Kidney (tissue), 14 donors: ENCODE data around the gene ACTR1B. TPM values are rescaled to one million over a fixed set of nuclear protein-coding genes. Genes with fewer than 3 reads are reported as not detected.

ENCODE experiments used
- DNase-seq, 5 donors: peaks; one replicate each; pipeline ENCODE4 v3.0.0-alpha.2; 2013 to 2020
- FAIRE-seq: peaks from 2 replicates; lab custom pipeline; 2012; peaks lifted over from hg19 to GRCh38; lab: Jason Lieb, UNC
- H3K27ac ChIP-seq, 2 donors: one replicate each; pipeline ENCODE4 v1.7.0; 2013; ENCODE audit warnings: low read depth in 2 of 2, low read length in 2 of 2, inconsistent platforms in 1 of 2
- H3K27me3 ChIP-seq: one replicate; pipeline ENCODE4 v1.7.1; 2013; ENCODE audit warnings: low read length, inconsistent platforms; ENCODE audit not compliant: control insufficient read depth, insufficient read depth
- H3K36me3 ChIP-seq, 3 donors: one replicate each; pipeline versions ENCODE4 v1.7.0 to v1.7.1; 2013; ENCODE audit warnings: low read length in 3 of 3, control low read depth in 1 of 3, inconsistent platforms in 1 of 3; ENCODE audit not compliant: insufficient read depth in 3 of 3, control insufficient read depth in 2 of 3
- H3K4me1 ChIP-seq, 3 donors: one replicate each; pipeline versions ENCODE4 v1.7.0 to v1.7.1; 2013; ENCODE audit warnings: low read length in 3 of 3, inconsistent platforms in 1 of 3, low read depth in 1 of 3; ENCODE audit not compliant: control insufficient read depth in 2 of 3, insufficient read depth in 2 of 3
- H3K4me3 ChIP-seq, 3 donors: one replicate each; pipeline versions ENCODE4 v1.7.0 to v1.8.1; 2013; ENCODE audit warnings: low read length in 3 of 3, control low read depth in 1 of 3, inconsistent platforms in 1 of 3
- H3K9ac ChIP-seq, 3 donors: one replicate each; pipeline versions ENCODE4 v1.7.0 to v1.7.1; 2013; ENCODE audit warnings: low read length in 3 of 3, control low read depth in 1 of 3, inconsistent platforms in 1 of 3
- H3K9me3 ChIP-seq, 3 donors: one replicate each; pipeline versions ENCODE4 v1.7.0 to v1.7.1; 2013; ENCODE audit warnings: low read length in 3 of 3, control low read depth in 1 of 3, inconsistent platforms in 1 of 3; ENCODE audit not compliant: control insufficient read depth in 2 of 3, insufficient read depth in 1 of 3
- CTCF ChIP-seq: IDR thresholded peaks from 3 replicates; pipeline ENCODE4 v1.5.1; 2012; ENCODE audit warnings: mild to moderate bottlenecking, moderate library complexity, borderline replicate concordance; ENCODE audit not compliant: insufficient read depth; ENCODE audit errors: extremely low read depth
- intact Hi-C: fragments of 100-400 bp; cut with DNase I; formaldehyde crosslinking; loops from one replicate; pipeline ENCODE4 v1.11.1; 2022
- polyA plus RNA-seq: library from polyadenylated mRNA; stranded (reverse); fragments of 350-450 nt; fragmentation: Illumina TruSeq; extraction: RNeasy Lipid Tissue Mini Kit (QIAGEN cat#74804); gene quantifications from one replicate; pipeline ENCODE4 v1.2.3, GENCODE V29; 2014; ENCODE audit warnings: low read depth, low replicate concordance; ENCODE audit not compliant: insufficient read depth
- total RNA-seq: library from RNA; stranded (reverse); fragmentation: NEBNext Ultra II Directional; extraction: Animal tissue kit (Norgen Biotek cat#: 25700); gene quantifications from one replicate; pipeline ENCODE4 v1.2.1, GENCODE V29; 2021
- donor health status: control.
- donor health status: control.
- donor health status: control.
- donor health status: control.
- donor health status: control.
- donor health status: DM: yes; HTN: yes; CAD: no.
- donor health status: Normal renal cell carcinoma (clear cell type).

The ACTR1B gene
- total and polyA plus RNA-seq, 2 donors from 2014 or later = 62.4 to 76.7 TPM

- no peaks in the 10 kb centered on the region for H3K27me3 ChIP-seq
- H3K4me1 ChIP-seq = no peaks in the 10 kb centered on the region
- H3K9me3 ChIP-seq = peaks cover 0 to 12% (median 0%) of the 10 kb centered on the region in 3 donors
- no peak overlapping the region for H3K27ac ChIP-seq
- FAIRE-seq (no peak), DNase-seq (no peak)
- TF ChIP-seq CTCF = no peak
- H3K9ac ChIP-seq = no peak overlapping the region
- intact Hi-C loops = no loop called here
- peaks cover 5 to 23% (median 19%) of the 10 kb centered on the region in 3 donors for H3K36me3 ChIP-seq
- no peak overlapping the region for H3K4me3 ChIP-seq
These were observed 10.4 kb downstream of the ACTR1B start for GRCh38 chr2:97653473-97653872.

GRCh38 chr2:97651114-97651513 is 12.7 kb downstream of the ACTR1B start:
- no peak for FAIRE-seq
- Histone ChIP-seq H3K9ac (no peak overlapping the region), H3K27ac (no peak overlapping the region), H3K27me3 (no peaks in the 10 kb centered on the region), H3K9me3 (peaks cover 0 to 12% (median 0%) of the 10 kb centered on the region in 3 donors), H3K4me1 (peaks cover 0 to 7% (median 3%) of the 10 kb centered on the region in 3 donors), H3K36me3 (peaks cover 14 to 25% (median 19%) of the 10 kb centered on the region in 3 donors), H3K4me3 (no peak overlapping the region)
- DNase-seq = peak in 1 of 5 donors; percentile 20
- TF ChIP-seq CTCF = no peak
- intact Hi-C loops = no loop called here

- TF ChIP-seq CTCF = no peak
- H3K9me3 ChIP-seq = no peaks in the 10 kb centered on the region
- H3K4me1 ChIP-seq = peaks cover 0 to 8% (median 7%) of the 10 kb centered on the region in 3 donors
- peaks cover 9 to 20% (median 16%) of the 10 kb centered on the region in 3 donors for H3K36me3 ChIP-seq
- H3K4me3 ChIP-seq = peak overlapping the region; percentile 7 to 99 (median 89)
- H3K27me3 ChIP-seq = no peaks in the 10 kb centered on the region
- peak overlapping the region in 1 of 3 donors; percentile 5 for H3K9ac ChIP-seq
- intact Hi-C loops = no loop called here
- FAIRE-seq (no peak), DNase-seq (no peak)
- H3K27ac ChIP-seq = no peak overlapping the region
These were observed 16.9 kb downstream of the ACTR1B start for GRCh38 chr2:97646977-97647376.
